Measurements from ENCODE around the gene HOMEZ.

- TF ChIP-seq CTCF (conservative IDR thresholded peaks at IDR 0.05; ENCODE audit: low read length): no peak
- TF ChIP-seq EZH2phosphoT487 (IDR thresholded peaks at IDR 0.05; ENCODE audit: borderline replicate concordance, low read depth, low read length): no peak
Observed at GRCh38 chr14:23320584-23321571, 34.9 kb upstream of the HOMEZ start, which contains the start of gene PABPN1.

All from OCI-LY7 (cell line).